Activated T-helper 1 cell treated with Interleukin-2 at 50 U/mL for 16 hours (primary cell): Measurements from ENCODE around the gene ZNF557.

ENCODE experiments used
- DNase-seq: peaks from one replicate; pipeline ENCODE4 v3.0.0-alpha.2; 2020; ENCODE audit warnings: low read depth

The ZNF557 gene

GRCh38 chr19:7076151-7076550, 6.6 kb downstream of the ZNF557 start:
- DNase-seq: no peak

- no peak for DNase-seq
Measured at GRCh38 chr19:7078008-7078407, 8.5 kb downstream of the ZNF557 start.

GRCh38 chr19:7083076-7083956, 13.8 kb downstream of the ZNF557 start:
- no peak for DNase-seq

- DNase-seq: no peak
Measured at GRCh38 chr19:7088999-7089398, 19.5 kb downstream of the ZNF557 start.

DNA sequence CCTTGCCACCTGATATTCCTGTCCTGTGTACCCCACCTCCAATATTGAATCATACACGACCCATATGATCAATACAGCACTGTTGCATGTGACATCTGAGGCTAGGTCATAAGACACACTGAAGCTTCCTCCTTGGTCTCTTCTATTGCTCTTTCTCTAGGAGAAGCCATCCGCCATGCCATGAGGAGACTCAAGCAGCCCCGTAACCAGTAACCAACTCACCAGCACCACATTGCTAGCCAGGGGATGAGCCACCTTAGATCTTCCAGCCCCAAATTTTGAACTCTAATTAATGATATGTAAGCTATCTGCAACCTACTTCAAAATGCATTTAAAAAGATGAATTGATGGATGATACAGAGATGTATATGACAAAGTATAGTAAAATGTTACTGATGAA, 28.6 kb downstream of the ZNF557 start:
- no peak for DNase-seq

DNA sequence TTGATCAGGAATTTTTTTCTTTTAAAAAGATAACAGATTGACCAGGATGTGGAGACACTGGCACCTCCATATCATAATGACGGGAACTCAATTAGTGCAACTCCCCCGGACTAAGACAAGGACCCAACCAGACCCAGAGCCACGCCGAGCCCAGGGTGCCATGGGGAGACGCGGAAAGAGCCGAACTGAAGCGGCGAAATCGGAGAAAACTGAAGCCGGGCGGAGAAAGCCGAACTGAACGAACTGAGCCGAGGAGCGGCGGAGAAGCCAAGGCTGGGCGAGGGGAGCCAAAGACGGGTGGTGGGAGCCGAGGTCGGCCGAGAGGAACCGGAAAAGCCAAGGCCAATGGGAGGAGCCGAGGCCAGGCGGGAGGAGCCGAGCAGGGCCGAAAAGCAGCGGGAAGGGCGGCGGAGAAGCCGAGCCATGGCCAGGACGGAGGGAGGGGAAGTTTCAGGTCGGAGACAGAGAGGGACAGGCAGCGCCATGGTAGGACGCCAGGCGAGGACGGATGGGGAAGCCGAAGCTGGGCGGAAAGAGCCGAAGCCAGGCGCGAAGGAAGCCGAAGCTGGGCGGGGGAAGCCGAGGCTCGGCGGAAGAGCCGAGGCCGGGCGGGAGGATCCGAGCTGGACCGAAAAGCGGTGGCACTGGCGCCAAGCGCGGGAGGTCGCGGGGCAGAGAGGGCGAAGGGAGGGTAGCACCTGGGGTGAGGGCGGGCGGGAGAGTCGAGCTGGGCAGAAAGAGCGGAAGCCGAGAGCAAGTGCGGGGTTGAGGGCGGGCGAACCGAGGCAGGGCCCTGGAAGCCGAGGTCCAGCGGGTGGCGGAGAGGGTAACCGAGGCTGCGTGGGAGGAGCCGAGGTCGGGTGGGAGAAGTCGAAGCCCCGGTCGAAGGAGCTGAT, 29.4 kb downstream of the ZNF557 start:
- peak; percentile 78 for DNase-seq

GRCh38 chr19:7099597-7099921, 30.1 kb downstream of the ZNF557 start:
- DNase-seq: no peak

GRCh38 chr19:7101498-7102253, 32.2 kb downstream of the ZNF557 start:
- no peak for DNase-seq

DNA sequence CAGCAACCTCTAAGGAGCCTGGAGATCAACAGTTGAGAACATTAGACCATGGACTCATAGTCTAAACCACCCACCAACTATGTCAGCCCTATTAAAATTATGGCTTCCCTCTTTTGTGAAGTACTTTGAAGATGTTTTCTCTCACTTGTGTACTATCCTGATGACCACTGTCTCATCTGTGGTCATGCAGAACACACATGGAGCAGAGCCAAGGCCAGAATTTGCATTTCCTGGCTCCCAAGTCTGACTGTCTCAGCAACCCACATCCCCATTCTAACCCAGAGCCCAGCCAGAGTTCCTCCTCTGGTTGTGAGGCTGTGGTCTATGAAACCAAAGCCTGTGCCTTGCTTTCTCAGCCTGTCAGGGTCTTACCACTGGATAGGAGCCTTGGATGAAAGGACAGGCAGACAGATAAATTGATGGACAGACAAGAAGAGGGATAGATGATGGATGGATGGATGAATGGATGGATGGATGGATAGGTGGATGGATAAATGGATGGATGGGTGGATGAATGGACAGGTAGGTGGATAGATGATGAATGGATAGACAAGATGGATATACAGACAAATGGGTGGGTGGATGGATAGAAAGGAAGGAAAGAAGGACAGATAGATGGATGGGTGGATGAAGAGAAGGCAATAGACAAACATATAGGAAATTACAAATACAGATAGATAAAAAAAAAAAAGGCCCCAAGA, 35.4 kb downstream of the ZNF557 start:
- DNase-seq: no peak

DNA sequence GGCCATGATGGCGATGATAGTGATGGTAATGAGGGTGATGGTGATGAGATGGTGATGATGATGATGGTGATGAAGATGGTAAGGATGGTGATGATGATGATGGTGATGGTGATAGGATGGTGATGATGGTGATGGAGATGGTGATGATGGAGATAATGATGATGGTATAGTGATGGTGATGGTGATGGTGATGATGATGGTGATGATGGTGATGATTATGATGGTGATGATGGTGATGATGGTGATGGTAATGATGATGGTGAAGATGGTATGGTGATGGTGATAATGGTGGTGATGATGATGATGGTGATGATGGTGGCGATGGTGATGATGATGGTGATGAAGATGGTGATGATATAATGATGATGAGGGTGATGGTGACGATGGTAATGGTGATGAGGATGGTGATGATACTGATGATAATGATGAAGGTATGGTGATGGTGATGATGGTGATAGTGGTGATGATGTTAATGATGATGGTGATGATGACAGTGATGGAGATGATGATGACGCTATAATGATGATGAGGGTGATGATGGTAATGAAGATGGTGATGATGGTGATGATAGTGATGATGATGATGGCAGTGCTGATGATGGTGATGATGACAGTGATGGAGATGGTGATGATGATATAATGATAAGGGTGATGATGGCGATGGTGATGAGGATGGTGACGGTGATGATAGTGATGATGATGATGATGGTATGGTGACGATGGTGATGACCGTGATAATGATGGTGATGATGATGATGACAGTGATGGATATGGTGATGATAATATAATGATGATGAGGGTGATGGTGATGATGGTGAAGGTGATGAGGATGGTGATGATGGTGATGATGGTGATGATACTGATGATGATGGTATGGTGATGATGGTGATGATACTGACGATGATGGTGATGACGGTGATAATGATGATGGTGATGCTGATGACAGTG, 37.5 kb downstream of the ZNF557 start:
- DNase-seq: no peak

DNA sequence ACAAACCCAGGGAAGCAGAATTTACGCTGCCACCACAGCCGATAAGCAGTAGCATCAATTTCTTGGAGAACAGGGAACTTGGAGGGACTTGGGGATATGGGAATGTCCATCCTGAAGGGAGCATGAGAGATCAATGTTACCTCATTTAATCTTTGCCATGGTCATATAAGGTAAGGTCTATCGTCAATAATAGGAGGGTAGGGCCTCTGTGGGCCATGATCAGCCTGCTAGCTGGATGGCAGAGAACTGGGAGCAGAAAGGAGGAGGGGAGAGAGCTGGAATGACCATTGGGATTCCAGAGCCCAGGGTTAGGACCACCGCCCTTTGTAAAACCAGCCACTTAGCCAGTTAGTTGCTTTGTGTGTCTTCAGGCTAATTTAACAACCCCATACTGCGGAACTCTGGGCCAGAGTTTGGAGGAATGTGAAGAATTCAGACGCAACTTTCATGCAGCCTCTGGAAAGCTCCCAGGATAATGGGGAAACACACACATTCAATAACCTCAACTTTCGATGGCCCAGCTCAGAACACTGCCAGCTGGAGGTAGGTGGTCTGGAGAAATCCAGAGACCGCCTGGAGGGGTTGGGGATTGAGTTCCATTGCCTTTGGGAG, 40.3 kb downstream of the ZNF557 start:
- no peak for DNase-seq

DNA sequence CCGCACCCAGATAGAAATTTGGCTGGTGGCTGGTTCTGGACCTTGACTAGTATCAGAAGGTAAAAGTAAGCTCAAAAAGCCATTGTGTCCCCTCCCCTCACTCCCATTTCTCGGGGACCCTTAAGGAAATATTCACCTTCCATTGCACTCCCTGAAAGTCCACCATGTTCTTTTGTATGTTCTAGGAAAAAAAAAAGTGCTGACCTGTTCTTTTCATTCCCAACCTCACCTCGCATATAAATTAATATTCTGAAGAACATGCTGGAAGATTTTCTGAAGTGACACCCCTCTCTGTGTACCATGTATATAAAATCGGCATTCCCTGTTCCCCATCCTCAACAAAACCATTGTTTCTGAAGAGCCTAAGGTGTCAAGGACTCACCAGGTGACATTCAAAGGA, 43.2 kb downstream of the ZNF557 start:
- DNase-seq: no peak

- DNase-seq: no peak
Measured at GRCh38 chr19:7113233-7113632, 43.7 kb downstream of the ZNF557 start.

DNA sequence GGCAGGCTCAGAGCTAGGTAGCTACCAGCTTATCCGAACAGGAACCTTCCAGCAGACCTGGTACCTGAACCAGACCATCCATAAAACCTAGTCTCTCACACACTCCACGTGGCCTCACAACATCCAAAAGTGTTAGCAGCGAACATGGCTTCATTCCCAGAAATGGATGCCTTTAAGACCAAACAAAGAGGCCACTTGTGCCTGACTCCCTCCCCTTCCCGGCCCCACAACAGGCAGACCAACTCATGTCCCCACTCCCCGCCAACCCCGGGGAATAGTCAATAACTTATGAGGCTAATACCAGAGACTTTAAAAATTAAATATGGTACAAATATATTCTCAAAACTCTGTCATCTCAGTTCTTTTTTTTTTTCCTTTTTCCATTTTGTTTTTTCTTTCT, 46.2 kb downstream of the ZNF557 start:
- no peak for DNase-seq

DNA sequence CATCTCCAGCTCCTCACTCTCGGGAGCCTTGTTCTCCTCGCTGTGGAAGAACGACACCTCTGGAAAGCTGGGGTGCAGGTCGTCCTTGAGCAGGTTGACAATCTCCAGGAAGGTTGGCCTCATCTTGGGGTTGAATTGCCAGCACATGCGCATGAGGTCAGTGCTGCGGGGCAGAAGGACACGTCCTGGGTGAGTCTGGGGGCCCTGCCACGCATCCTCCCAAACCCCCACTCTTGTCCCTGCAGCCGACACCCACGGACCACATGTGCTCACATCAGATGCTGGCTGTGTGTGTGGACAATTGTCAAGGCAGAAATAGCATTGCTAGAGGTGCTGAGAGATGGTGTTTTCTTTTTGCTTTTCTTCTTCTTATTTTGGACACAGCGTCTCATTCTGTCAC, 47.7 kb downstream of the ZNF557 start:
- DNase-seq: no peak

DNA sequence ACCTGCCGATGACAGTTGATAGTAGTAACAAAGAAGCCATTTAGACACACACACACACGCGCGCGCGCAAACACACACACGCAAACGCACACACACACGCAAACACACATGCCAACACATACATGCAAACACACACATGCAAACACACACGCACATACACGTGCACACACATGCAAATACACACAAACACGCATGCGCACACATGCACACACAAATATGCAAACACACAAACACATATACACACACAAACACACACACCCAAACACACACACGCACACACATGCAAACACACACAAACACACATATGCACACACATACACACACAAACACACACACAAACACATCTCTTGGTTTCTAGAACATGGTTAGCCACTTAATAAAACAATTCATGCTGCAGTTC, 50.1 kb downstream of the ZNF557 start:
- DNase-seq: no peak

- no peak for DNase-seq
Measured at GRCh38 chr19:7120499-7120898, 51.0 kb downstream of the ZNF557 start.

GRCh38 chr19:7122701-7123100, 53.2 kb downstream of the ZNF557 start:
- DNase-seq: no peak

DNA sequence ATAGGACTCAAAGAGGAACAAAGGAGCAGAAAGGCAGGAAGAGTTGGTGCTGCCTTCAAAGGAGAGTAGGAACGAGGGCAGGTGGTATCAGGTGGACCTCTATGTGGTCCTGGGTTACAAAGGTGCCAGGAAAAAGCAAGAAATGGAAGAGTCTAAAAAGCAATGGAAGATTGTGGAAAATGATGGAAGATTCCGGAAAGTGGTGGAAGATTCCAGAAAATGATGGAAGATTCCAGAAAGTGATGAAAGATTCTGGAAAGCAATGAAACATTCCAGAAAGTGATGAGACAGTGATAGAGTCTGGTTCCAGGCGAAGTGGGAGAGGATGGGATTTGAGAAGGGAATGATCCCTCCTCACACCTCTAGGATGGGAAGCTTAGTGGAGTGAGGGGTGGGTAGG, 55.3 kb downstream of the ZNF557 start:
- DNase-seq: no peak

- DNase-seq: no peak
Measured at GRCh38 chr19:7125221-7125620, 55.7 kb downstream of the ZNF557 start.
